GM18526 (cell line): ENCODE data around the gene LRP2BP.

Source experiments
- POLR2A ChIP-seq: IDR thresholded peaks from 3 replicates; pipeline ENCODE4 v1.6.1; 2011; ENCODE audit not compliant: insufficient read length; ENCODE audit errors: extremely low read depth

LRP2BP gene

GRCh38 chr4:185395238-185395955 lies at the start of gene LRP2BP:
Gene LRP2BP, minus strand, starts transcription at chr4:185395924. Its CDS starts 17,738 bp downstream, at chr4:185378186.
- no peak for TF ChIP-seq POLR2A

GRCh38 chr4:185445209-185445608 lies 49.5 kb upstream of the LRP2BP start:
- TF ChIP-seq POLR2A, result no peak

DNA sequence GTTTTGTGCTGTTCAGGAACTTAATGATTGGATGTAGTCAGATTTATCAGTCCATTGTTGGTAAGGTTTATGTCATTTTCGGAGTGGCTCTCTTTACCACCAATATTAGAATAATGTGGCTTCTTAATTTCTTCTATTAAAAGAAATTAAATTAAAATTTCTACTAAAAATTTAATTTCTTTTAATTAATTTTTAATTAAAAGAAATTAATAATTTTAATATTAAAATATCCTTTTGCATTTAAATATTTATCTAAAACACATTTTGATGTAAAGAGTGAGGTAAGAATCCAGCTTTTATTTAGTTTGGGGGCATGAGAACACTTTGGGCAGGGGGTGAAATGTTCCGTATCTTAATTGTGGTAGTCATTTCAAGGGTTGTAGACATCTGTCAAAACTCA lies 45.8 kb upstream of the LRP2BP start:
- TF ChIP-seq POLR2A, result no peak

- no peak for TF ChIP-seq POLR2A
These were observed 42.1 kb upstream of the LRP2BP start for GRCh38 chr4:185437809-185438208.

DNA sequence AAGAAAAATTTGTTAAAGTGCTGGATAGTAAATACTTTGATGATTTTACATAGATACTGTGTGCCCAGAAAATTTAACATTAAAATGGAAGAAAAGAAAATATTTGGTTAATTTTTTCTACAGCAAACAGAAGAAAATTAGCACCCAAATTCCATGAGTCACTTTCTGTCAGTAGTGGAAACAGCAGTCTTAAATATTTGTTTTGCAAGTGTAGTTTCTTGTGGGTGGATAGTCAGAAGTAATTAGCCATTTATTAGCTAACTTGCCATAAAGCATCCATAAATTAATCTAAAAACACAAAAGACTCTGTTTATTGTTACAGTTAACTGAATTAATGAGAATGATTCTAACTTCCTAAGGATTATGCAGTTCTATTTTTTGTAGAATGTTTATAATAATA lies 39.7 kb upstream of the LRP2BP start:
- TF ChIP-seq POLR2A, result no peak

DNA sequence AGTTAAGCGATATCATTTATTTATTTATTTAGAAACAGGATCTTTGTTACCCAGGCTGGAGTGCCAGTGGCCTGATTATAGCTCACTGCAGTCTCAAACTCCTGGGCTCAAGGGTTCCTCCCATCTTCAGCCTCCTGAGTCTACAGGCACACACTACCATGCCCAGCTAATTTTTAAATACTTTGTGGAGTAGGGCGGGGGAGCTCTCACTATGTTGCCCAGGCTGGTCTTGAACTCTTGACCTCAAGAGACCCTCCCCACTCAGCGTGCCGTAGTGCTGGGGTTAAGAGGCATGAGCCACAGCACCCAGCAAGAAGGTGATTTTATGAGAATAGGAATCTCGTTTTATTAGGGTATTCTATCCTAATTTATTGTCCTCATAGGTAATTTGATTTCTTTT lies 33.9 kb upstream of the LRP2BP start:
- TF ChIP-seq POLR2A, result no peak

- TF ChIP-seq POLR2A, result no peak
These were observed 31.4 kb upstream of the LRP2BP start for GRCh38 chr4:185426960-185427688.

GRCh38 chr4:185425647-185426352 lies 30.1 kb upstream of the LRP2BP start, which contains the start of gene UFSP2:
Gene UFSP2, minus strand, starts transcription at chr4:185425964. Its CDS starts 96 bp downstream, at chr4:185425868.
- TF ChIP-seq POLR2A, result peak; percentile 57

DNA sequence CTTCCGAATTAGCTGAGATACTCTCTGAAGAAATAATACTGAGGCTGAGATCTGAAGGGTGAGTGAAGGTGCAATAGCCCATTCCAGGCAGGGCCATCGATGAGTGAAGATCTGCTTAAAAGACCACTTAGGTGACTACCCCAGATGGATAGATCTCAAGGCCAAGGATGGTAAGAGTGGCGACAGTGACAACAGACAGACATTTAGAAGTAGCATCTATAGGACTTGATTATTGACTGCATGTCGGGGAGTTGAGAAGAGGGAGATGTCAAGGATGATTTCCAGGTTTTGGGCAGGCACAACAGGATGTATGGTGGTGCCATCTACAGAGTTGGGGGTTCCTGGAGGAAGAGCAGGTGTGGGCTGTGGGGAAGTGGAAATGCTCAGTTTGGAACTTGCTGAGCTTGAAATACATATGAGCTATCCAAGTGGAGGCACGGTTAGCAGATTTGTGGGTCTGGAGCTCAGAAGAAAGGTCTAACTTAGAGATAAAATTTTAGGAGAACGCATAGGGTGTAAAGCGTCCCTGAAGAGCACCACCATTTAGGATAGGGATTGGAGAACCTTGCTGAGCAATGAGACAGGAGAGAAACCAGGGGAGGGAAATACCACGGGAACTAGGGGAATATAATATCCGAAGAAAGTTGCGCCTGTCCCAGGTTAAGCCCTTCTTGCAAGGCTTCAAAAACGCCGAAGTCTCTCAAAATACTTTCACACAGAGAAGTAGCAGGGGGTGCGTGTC lies 29.4 kb upstream of the LRP2BP start:
- no peak for TF ChIP-seq POLR2A

DNA sequence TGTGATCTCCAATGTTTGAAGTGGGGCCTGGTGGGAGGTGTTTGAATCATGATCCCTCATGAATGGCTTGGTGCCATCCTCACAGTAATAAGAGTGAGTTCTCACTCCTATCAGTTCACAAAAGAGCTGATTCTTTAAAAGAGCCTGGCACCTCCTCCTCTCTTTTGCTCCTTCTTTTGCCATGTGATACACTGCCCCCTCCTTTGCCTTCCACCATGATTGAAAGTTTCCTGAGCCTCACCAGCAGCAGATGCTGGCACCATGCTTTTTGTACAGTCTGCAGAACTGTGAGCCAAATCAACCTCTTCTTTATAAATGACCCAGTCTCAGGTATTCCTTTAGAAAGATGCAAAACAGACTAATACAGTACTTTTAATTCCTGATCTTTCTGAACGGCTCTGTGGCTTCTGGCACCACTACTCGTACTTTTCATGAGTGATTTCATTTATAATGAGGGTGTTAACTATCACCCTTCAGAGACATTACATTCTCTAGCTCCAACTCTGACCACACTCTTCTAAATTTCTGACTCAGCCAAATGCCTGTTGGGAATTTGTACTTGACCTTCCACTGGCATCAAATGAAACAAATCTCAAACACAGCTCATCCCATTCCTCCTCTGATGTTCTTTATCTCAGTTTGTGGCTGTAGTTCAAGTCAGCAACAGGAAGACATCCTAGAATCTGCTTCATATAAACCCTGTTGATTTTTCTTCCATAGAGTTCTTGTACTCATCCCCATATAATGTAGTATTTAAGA lies 25.8 kb upstream of the LRP2BP start:
- no peak for TF ChIP-seq POLR2A

- TF ChIP-seq POLR2A, result no peak
These were observed 21.2 kb upstream of the LRP2BP start for GRCh38 chr4:185416955-185417354.

DNA sequence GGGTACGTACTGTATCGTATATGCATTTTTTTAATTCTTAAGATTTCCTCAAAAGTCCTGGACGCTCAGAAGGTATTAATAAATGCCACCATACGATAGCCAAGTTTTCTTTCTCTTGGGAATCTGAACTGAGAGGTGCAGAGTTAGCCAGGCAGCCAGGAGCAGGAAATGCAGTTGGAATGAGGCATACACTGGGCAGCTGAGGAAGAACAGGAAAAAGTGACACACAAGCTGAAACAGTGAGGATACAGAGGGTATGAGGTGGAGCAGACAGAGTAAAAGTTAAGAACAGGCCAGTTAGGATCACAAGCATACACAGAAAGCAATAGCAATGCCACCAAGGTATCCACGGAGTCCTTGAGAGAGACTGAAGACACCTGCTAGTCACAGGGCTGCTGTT lies 16.7 kb upstream of the LRP2BP start:
- no peak for TF ChIP-seq POLR2A

DNA sequence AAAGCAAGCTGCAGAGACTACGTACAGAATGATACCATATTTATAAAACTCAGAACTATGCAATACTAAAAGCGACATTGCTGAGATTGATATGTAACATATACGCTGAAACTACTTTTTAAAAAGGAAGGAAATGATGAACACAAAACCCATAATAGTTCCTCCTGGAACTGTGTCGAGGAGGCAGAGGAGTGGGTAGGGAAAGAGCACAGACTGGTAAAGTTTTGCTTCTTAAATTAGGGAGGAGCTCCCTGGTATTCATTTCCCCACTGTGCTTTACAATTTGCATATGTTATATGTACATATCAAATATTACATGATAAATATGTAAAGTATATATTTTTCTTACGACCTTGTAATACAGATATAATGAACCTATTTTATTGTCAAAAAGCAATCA lies 16.1 kb upstream of the LRP2BP start:
- TF ChIP-seq POLR2A, result no peak

DNA sequence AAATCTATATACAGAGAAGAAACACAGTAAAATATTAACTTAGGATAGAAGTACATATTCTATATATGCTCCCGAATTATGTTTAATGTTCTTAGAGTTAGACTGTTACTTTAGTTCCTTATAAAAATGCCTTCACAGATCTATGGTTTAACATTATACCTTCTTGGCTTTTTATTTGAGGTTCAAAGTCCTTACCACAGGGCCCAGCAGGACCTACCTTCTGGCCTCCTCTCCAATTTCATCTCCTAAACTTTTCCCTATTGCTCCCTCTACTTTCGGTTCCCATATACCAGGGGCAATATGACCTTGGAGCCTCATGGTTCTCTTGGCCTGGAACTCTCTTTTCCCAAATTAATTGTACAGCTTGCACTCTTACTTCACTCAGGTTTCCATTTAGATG lies 12.7 kb upstream of the LRP2BP start:
- TF ChIP-seq POLR2A, result no peak

- no peak for TF ChIP-seq POLR2A
These were observed 9.7 kb upstream of the LRP2BP start for GRCh38 chr4:185405296-185405999.
